Neural cell (in vitro differentiated cells): ENCODE results near the gene WDHD1. TPM values are rescaled to one million over a fixed set of nuclear protein-coding genes. Genes with fewer than 3 reads are reported as not detected.
A peak's percentile ranks its signal among the peaks of the same experiment; 100 is the strongest.

Experiments used
- H2AFZ ChIP-seq: fragments of 200-600, 300-800 bp; sonication (generic), shearing (Covaris generic); 2 replicates; pipeline ENCODE4 v1.6.0; 2014; ENCODE audit warnings: low read depth, mild to moderate bottlenecking, antibody characterized with exemption, low read length, moderate library complexity
- H3F3A ChIP-seq: fragments of 200-600 bp; shearing (Covaris generic); 2 replicates; pipeline ENCODE4 v1.6.1; 2016; ENCODE audit warnings: mild to moderate bottlenecking, moderate library complexity, mixed read lengths, antibody characterized with exemption, low read length; ENCODE audit not compliant: insufficient read depth, poor library complexity, severe bottlenecking
- H3K27ac ChIP-seq: fragments of 200-600, 300-800 bp; sonication (generic), shearing (Covaris generic); 2 replicates; pipeline ENCODE4 v1.5.1; 2014; ENCODE audit warnings: mild to moderate bottlenecking, low read length, moderate library complexity
- H3K27me3 ChIP-seq: fragments of 300-800, 200-600 bp; sonication (generic), shearing (Covaris generic); 2 replicates; pipeline ENCODE4 v1.6.0; 2014; ENCODE audit warnings: mild to moderate bottlenecking, low read depth, low read length, moderate library complexity; ENCODE audit not compliant: insufficient read depth
- H3K36me3 ChIP-seq: fragments of 300-800, 200-600 bp; sonication (generic), shearing (Covaris generic); 2 replicates; pipeline ENCODE4 v1.5.1; 2014; ENCODE audit warnings: mild to moderate bottlenecking, antibody characterized with exemption, low read length, moderate library complexity; ENCODE audit not compliant: insufficient read depth
- H3K4me2 ChIP-seq: fragments of 300-800, 200-600 bp; sonication (generic), shearing (Covaris generic); 2 replicates; pipeline ENCODE4 v1.6.0; 2014; ENCODE audit warnings: mild to moderate bottlenecking, low read length
- H3K4me3 ChIP-seq: fragments of 300-800, 200-600 bp; sonication (generic), shearing (Covaris generic); 2 replicates; pipeline ENCODE4 v1.5.1; 2014; ENCODE audit warnings: mild to moderate bottlenecking, low read length, moderate library complexity
- H3K79me2 ChIP-seq: fragments of 200-600 bp; shearing (Covaris generic); replicated peaks from 2 replicates; pipeline ENCODE4 v1.6.0; 2014; ENCODE audit warnings: mild to moderate bottlenecking, low read length, moderate library complexity; ENCODE audit not compliant: insufficient read depth
- H3K9ac ChIP-seq: fragments of 300-800, 200-600 bp; sonication (generic), shearing (Covaris generic); 2 replicates; pipeline ENCODE4 v1.6.1; 2016; ENCODE audit warnings: mild to moderate bottlenecking, low read length, mixed read lengths
- H3K9me2 ChIP-seq: fragments of 200-600 bp; shearing (Covaris generic); 2 replicates; pipeline ENCODE4 v1.6.1; 2016; ENCODE audit warnings: mild to moderate bottlenecking, low read length, mixed read lengths; ENCODE audit not compliant: insufficient read depth
- H3K9me3 ChIP-seq: fragments of 200-600, 300-800 bp; sonication (generic), shearing (Covaris generic); 2 replicates; pipeline ENCODE4 v1.6.1; 2016; ENCODE audit warnings: mild to moderate bottlenecking, mixed run types, low read length, moderate library complexity, mixed read lengths
- H4K20me1 ChIP-seq: fragments of 200-600 bp; shearing (Covaris generic); 2 replicates; pipeline ENCODE4 v1.6.1; 2016; ENCODE audit warnings: mild to moderate bottlenecking, mixed run types; ENCODE audit not compliant: insufficient read depth
- CTCF ChIP-seq: fragments of 450-650 bp; IDR thresholded peaks from 2 replicates; pipeline ENCODE4 v1.5.1; 2014; ENCODE audit warnings: antibody characterized with exemption, mild to moderate bottlenecking, moderate library complexity; ENCODE audit not compliant: poor library complexity, severe bottlenecking
- EP300 ChIP-seq: fragments of 450-650 bp; conservative IDR thresholded peaks from 2 replicates; pipeline ENCODE4 v1.6.1; 2014; ENCODE audit warnings: antibody characterized with exemption, mild to moderate bottlenecking, moderate library complexity; ENCODE audit not compliant: poor library complexity, severe bottlenecking
- EZH2 ChIP-seq: fragments of 200-600, 300-800 bp; shearing (Covaris generic), sonication (generic); IDR thresholded peaks from 2 replicates; pipeline ENCODE4 v1.6.1; 2014; ENCODE audit warnings: antibody characterized with exemption, low read length, borderline replicate concordance, mild to moderate bottlenecking; ENCODE audit not compliant: insufficient read depth, poor library complexity, severe bottlenecking
- MXI1 ChIP-seq: fragments of 450-650 bp; conservative IDR thresholded peaks from 2 replicates; pipeline ENCODE4 v1.6.1; 2014; ENCODE audit warnings: antibody characterized with exemption, mild to moderate bottlenecking; ENCODE audit not compliant: poor library complexity, severe bottlenecking
- POLR2AphosphoS5 ChIP-seq: IDR thresholded peaks from 2 replicates; pipeline ENCODE4 v1.6.1; 2012
- RAD21 ChIP-seq: fragments of 450-650 bp; conservative IDR thresholded peaks from 2 replicates; pipeline ENCODE4 v1.6.1; 2014; ENCODE audit warnings: antibody characterized with exemption, mild to moderate bottlenecking, moderate library complexity
- REST ChIP-seq: IDR thresholded peaks from 2 replicates; pipeline ENCODE4 v1.6.1; 2012; ENCODE audit warnings: borderline replicate concordance
- SMC3 ChIP-seq: fragments of 450-650 bp; conservative IDR thresholded peaks from 2 replicates; pipeline ENCODE4 v1.6.1; 2014; ENCODE audit warnings: antibody characterized with exemption, mild to moderate bottlenecking, moderate library complexity; ENCODE audit not compliant: poor library complexity
- TAF1 ChIP-seq: IDR thresholded peaks from 2 replicates; pipeline ENCODE4 v1.6.1; 2012; ENCODE audit warnings: low read depth
- polyA plus RNA-seq: library from polyadenylated mRNA; depleted of rRNA; stranded (reverse); fragments of >200 nt; gene quantifications from 2 replicates; pipeline ENCODE4 v1.2.3, GENCODE V29; 2014

Gene WDHD1
- polyA plus RNA-seq, 1 donor from 2014 or later: 8.0 TPM

- H2AFZ ChIP-seq: no peak overlapping the region
- no peak for TF ChIP-seq REST
- peak; percentile 72 for TF ChIP-seq SMC3
- TF ChIP-seq RAD21: peak; percentile 53
- TF ChIP-seq EP300: no peak
- no peak for TF ChIP-seq EZH2
- TF ChIP-seq CTCF: peak; percentile 71
- TF ChIP-seq MXI1: no peak
- TF ChIP-seq POLR2AphosphoS5: no peak
- TF ChIP-seq TAF1: no peak
- no peaks in the 10 kb centered on the region for H3F3A ChIP-seq
- H3K9me2 ChIP-seq: no peaks in the 10 kb centered on the region
- H3K79me2 ChIP-seq: no peaks in the 10 kb centered on the region
- no peak overlapping the region for H3K27ac ChIP-seq
- H4K20me1 ChIP-seq: no peaks in the 10 kb centered on the region
- H3K27me3 ChIP-seq: no peaks in the 10 kb centered on the region
- no peak overlapping the region for H3K4me2 ChIP-seq
- H3K4me3 ChIP-seq: no peak overlapping the region
- no peaks in the 10 kb centered on the region for H3K36me3 ChIP-seq
- H3K9me3 ChIP-seq: no peaks in the 10 kb centered on the region
- H3K9ac ChIP-seq: no peak overlapping the region
These were observed 133.6 kb downstream of the WDHD1 start for GRCh38 chr14:54893151-54893760.

GRCh38 chr14:54891471-54892245 is 135.2 kb downstream of the WDHD1 start:
- Histone ChIP-seq H3K4me3 (no peak overlapping the region), H4K20me1 (no peaks in the 10 kb centered on the region), H3K9ac (no peak overlapping the region), H3K9me2 (no peaks in the 10 kb centered on the region), H3K79me2 (no peaks in the 10 kb centered on the region), H2AFZ (no peak overlapping the region), H3K9me3 (no peaks in the 10 kb centered on the region), H3K27me3 (no peaks in the 10 kb centered on the region), H3F3A (no peaks in the 10 kb centered on the region), H3K36me3 (no peaks in the 10 kb centered on the region), H3K4me2 (no peak overlapping the region), H3K27ac (no peak overlapping the region)
- no peak for TF ChIP-seq CTCF
- no peak for TF ChIP-seq SMC3
- no peak for TF ChIP-seq EZH2
- TF ChIP-seq MXI1: no peak
- TF ChIP-seq EP300: no peak
- no peak for TF ChIP-seq RAD21
